GM15510 (cell line): ENCODE measurements around the gene CLIP2.

Experiments used
- POLR2A ChIP-seq: IDR thresholded peaks from 3 replicates; pipeline ENCODE4 v1.6.1; 2011; ENCODE audit warnings: borderline replicate concordance; ENCODE audit not compliant: insufficient read length; ENCODE audit errors: extremely low read depth

Gene CLIP2

GRCh38 chr7:74289659-74290552 lies 699 bp downstream of the CLIP2 start:
- no peak for TF ChIP-seq POLR2A

GRCh38 chr7:74290553-74290950 lies 1.3 kb downstream of the CLIP2 start:
- no peak for TF ChIP-seq POLR2A

DNA sequence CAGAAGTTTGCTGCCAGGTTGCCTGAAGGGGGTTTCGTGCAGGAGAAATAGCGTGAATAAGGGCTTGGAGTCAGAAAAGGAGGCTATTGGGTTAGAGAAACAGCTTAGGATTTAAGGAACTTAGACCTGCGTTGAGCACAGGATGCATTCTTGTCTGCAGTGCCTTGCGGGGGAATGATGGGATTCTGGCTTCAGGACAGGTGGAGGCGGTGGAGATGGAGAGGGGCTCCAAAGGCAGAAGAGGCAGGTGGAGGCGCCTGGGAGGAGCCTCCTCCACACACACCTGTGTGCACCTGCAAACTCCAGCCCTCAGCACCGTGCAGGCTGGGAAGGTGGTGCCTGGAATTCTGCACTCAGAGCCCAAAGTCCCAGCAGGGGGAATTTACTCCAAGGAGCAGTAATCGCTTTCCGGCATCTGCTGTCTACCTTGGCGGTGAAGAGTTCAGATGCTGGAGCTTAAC lies 1.8 kb downstream of the CLIP2 start:
- no peak for TF ChIP-seq POLR2A

GRCh38 chr7:74291535-74291934 lies 2.3 kb downstream of the CLIP2 start:
- TF ChIP-seq POLR2A, result no peak

DNA sequence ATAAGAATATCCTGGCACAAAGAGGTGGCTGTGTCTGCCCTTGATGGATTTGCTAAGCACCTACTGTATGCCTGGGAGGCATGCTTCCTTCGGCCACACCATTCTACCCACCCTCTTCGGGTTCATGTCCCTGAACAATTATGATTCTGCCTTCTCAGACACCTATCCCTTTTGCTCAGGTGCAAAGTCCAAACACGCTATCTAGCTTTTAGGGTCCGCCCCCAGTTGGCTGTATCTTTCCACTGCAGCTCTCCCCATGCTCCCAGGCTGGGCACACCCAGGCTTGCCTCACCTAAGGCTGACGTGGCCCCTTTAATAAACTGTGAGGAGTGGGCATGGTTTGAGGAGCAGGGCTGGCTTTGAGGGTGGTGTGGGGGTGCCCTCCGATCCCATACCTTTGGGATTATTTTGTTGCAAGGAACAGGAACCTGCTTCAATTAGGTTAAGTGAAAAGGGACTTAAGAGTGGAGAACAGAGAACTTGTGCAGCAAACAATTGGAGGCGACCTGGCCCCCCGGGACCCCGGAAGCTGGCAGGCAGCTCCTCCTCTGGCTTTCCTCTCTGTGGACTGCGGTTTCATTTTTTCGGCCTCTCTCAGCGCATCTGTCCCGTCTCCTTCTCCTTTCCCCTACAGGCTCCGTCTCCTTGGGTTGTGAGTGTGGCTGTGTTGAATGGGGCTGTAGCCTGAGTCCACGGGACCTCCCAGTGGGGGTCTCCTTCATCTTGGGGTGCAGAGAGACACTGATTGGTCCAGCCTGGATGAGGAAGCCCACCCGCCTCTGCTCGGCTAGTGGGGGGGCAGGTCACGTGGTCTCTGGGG lies 3.8 kb downstream of the CLIP2 start:
- TF ChIP-seq POLR2A, result no peak

DNA sequence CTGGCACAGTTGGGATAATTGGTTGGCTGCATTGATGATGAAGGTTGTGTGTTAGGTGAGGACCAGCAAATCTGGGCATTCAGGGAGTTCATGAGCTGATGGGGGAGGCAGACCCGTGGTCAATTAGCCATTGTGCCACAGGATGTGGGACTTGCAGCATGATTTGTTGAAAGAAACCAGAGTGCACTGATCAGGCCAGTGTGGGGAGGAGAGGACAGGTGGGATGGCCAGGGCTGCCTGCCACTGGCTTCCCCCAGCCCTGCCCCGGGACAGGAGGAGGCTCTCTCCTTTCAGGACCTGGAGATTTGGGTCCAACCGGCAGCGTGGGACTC lies 4.3 kb downstream of the CLIP2 start:
- TF ChIP-seq POLR2A, result no peak

- no peak for TF ChIP-seq POLR2A
These were observed 5.2 kb downstream of the CLIP2 start for GRCh38 chr7:74294191-74294998.

GRCh38 chr7:74297516-74298233 lies 8.5 kb downstream of the CLIP2 start:
- TF ChIP-seq POLR2A, result no peak

GRCh38 chr7:74299401-74299800 lies 10.2 kb downstream of the CLIP2 start:
- no peak for TF ChIP-seq POLR2A

DNA sequence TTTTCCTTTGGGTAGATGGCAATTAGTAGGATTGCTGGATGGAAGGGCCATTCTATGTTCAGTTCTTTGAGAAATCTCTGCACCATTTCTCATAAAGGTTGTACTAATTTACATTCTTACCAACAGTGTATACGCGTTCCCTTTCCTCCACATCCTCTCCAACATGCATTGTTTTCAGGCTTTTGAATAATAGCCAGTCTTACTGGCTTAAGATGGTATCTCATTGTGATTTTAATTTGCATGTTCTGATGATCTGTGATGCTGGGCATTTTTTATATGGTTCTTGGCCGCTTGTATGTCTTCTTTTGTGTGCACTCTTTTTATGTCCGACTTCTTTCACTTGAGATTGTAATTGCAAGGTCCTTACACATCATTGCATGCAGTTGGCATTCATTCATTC lies 11.7 kb downstream of the CLIP2 start:
- no peak for TF ChIP-seq POLR2A

DNA sequence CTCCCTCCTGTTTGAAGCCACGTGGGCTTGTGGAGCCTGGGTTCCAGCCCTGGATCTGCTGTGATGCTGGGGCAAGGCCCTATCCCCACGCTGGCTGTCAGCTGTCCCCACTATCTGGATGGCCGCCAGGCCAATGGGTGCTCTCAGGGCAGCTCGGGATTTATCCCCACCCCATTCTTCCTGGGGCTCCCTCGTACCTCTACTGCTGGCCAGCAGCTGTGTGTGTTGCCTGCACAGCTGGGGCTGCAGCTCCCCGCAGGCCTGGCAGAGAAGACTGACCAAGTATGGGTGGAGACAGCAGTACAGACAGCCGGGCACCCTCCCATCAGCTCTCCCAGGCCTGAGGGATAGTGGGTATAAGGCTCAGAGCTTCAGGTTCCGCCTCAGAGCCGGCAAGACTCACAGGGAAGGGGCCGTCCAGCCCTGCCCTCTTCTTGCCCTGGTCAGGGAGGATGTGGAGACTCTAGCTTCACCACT lies 13.6 kb downstream of the CLIP2 start:
- TF ChIP-seq POLR2A, result no peak

- no peak for TF ChIP-seq POLR2A
These were observed 15.3 kb downstream of the CLIP2 start for GRCh38 chr7:74304550-74304949.

DNA sequence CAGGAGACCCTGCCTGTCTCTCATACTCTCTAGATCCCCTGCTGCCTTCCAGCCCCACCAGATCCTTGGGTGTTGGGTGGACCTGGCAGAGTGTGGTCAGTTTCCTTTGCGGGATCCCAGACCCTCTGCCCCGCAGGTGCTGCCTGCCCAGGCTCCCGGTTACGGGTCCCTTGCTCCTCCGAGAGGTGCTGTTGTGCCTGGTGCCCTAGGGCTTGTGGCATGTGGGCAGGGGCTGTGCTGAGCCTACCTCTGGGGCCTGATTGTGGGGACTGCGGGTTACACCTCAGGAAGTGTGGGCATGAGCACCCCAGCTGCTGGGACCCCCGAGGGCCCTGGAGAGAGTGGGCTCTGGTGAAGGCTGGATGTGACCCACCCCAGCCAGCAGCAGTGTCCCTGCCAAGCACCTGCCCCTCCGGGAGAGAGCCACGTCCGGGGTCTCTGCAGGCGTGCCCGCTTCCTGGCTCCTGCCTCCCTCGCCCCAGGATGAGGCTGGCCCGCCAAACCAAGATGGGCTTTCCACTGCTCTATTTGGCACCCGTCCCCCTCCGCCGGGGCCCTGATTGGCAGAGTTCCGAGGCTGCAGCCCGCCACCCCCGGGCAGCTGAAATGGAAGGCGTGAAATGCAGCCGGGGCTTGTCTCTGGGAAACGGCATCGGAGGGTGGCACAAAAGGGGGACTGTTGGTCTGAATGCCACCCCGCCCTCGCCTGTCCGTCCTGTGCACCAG lies 17.0 kb downstream of the CLIP2 start:
- no peak for TF ChIP-seq POLR2A
